ENCODE results near the gene HECA.
A peak's percentile ranks its signal among the peaks of the same experiment; 100 is the strongest.
"Not testable (repeated sequence)": the region's sequence is repeated elsewhere in the genome, so short reads cannot be mapped to it uniquely, and the experiment has no call there.

HECA gene

GRCh38 chr6:139148557-139149235 is 13.8 kb downstream of the HECA start:
- H3K27ac Mint-ChIP-seq = peak overlapping the region; percentile 93
- peaks cover 16% of the 10 kb centered on the region for H3K36me3 Mint-ChIP-seq (ENCODE audit: low read depth)
- no peaks in the 10 kb centered on the region for H3K9me3 Mint-ChIP-seq
- H3K4me1 Mint-ChIP-seq (ENCODE audit: low read depth) = peaks cover 98% of the 10 kb centered on the region
- peak overlapping the region; percentile 34 for H3K4me3 Mint-ChIP-seq
- no peaks in the 10 kb centered on the region for H3K27me3 Mint-ChIP-seq

DNA sequence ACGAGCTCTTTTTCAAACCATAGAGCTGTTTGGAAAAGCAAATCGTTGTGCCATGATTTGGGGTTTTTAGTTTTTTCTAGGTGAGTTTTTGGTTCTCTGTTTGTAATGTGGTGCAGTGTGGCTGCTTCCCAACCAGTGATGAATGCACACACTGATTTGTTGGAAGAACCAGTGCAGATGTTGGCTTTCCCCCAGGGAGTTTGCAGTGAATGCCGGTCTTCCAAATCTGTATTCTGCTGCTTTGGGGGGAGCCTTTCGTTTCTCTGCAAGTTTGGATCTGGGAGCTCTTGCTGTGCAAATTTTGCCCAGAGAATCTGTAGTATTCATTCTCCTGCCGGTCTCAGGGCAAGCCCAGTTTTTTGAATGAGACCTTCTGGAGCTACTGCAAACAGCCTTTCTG is 14.5 kb downstream of the HECA start:
- no peaks in the 10 kb centered on the region for H3K9me3 Mint-ChIP-seq
- no peaks in the 10 kb centered on the region for H3K27me3 Mint-ChIP-seq
- peak overlapping the region; percentile 34 for H3K4me3 Mint-ChIP-seq
- peak overlapping the region; percentile 93 for H3K27ac Mint-ChIP-seq
- peaks cover 98% of the 10 kb centered on the region for H3K4me1 Mint-ChIP-seq (ENCODE audit: low read depth)
- peaks cover 11% of the 10 kb centered on the region for H3K36me3 Mint-ChIP-seq (ENCODE audit: low read depth)

DNA sequence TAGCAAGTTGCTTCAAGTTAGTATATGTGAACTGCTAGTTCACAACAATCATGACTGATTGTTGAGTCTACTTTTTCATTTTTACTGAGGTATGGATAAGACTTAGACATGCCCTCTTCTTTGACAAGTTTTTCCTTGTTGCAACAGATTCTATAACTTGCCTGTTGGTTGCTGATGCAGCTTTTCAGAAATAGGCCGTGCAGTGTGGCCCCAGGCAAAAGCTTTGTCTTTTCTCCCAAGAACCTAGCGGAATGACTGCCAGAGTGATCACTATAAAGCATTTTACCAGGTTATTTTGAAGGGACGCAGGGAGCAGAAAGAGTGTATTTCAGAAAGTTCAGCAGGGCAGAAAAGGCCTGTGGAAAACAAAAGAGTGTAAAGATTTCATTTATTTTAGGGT is 16.0 kb downstream of the HECA start:
- Mint-ChIP-seq H3K36me3 (ENCODE audit: low read depth) (peaks cover 14% of the 10 kb centered on the region), H3K27me3 (no peaks in the 10 kb centered on the region), H3K4me1 (ENCODE audit: low read depth) (peaks cover 95% of the 10 kb centered on the region), H3K4me3 (peak overlapping the region; percentile 72), H3K27ac (peak overlapping the region; percentile 99), H3K9me3 (no peaks in the 10 kb centered on the region)

DNA sequence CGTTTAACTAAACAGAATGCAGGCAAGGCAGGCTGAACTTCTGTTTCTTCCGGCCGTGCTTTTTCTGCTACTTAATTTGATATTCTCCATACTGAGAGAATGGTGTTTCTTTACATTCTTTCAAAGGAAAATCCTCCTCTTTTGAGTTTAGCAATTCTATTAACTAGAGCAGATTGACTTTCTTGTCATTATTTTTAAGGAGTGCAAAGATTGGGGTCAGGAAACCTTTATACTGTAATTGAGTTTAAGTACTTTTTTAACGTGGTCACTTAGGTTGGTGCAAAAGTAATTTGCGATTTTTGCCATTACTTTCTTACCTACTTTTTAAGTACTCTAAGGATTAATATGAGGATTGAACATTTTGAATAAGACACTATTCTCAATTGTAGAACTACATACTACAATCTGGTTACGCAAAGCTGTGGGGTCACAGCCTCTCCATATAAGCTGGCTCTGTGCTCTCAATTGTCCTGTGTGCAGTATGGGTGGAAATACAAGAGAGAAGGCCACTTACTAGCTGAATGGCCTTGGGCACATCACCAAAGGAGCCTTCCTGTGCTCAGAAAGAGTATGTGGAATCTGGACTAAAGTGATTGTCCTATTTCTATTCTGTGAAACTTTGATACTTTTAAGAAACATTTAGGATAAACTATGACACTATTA is 16.7 kb downstream of the HECA start:
- Mint-ChIP-seq H3K27ac (peak overlapping the region; percentile 99), H3K27me3 (no peaks in the 10 kb centered on the region), H3K4me3 (peak overlapping the region; percentile 72), H3K4me1 (ENCODE audit: low read depth) (peaks cover 94% of the 10 kb centered on the region), H3K36me3 (ENCODE audit: low read depth) (peaks cover 17% of the 10 kb centered on the region), H3K9me3 (no peaks in the 10 kb centered on the region)

DNA sequence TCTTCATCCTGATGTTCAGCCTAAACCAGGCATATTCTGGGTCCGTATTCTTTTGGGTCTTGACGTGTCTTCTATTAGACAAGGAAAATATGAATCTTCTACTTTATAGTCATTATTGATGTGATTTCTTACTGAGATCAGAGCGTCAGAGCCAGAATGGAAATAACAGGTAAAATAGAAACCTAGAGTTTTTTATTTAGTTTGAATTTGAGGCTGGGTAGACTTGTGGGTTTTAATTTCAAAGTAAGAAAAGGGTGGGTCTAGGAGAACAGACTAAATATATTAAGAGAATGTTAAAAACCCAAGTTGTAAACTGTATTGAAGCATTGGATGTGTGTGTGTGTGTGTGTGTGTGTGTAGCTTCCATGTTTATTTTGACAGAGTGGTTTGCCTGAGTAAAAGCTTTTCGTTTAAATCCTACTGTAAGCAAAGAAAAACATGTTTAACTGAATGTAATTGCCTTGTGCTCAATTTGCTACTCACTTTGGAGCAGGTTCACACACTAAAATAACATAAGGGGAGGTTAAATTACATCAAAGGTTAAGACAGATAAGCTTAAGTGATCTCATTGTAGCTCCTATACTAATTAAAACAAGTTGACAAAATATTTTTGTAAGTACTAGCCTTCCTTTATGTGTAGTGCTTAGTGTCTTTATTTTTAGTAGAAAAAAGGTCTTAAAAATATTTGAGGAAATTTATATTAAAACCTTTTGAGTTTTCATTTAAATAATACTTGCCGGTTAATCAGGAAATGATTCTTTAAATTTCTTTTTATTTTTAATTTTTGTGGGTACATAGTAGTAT is 17.4 kb downstream of the HECA start:
- H3K4me3 Mint-ChIP-seq = peak overlapping the region; percentile 72
- peaks cover 18% of the 10 kb centered on the region for H3K36me3 Mint-ChIP-seq (ENCODE audit: low read depth)
- peaks cover 94% of the 10 kb centered on the region for H3K4me1 Mint-ChIP-seq (ENCODE audit: low read depth)
- H3K27ac Mint-ChIP-seq = peak overlapping the region; percentile 99
- no peaks in the 10 kb centered on the region for H3K27me3 Mint-ChIP-seq
- H3K9me3 Mint-ChIP-seq = no peaks in the 10 kb centered on the region

GRCh38 chr6:139152892-139153271 is 18.0 kb downstream of the HECA start:
- peak overlapping the region; percentile 72 for H3K4me3 Mint-ChIP-seq
- H3K4me1 Mint-ChIP-seq (ENCODE audit: low read depth) = peaks cover 94% of the 10 kb centered on the region
- H3K27me3 Mint-ChIP-seq = no peaks in the 10 kb centered on the region
- peak overlapping the region; percentile 99 for H3K27ac Mint-ChIP-seq
- H3K36me3 Mint-ChIP-seq (ENCODE audit: low read depth) = peaks cover 24% of the 10 kb centered on the region
- no peaks in the 10 kb centered on the region for H3K9me3 Mint-ChIP-seq

DNA sequence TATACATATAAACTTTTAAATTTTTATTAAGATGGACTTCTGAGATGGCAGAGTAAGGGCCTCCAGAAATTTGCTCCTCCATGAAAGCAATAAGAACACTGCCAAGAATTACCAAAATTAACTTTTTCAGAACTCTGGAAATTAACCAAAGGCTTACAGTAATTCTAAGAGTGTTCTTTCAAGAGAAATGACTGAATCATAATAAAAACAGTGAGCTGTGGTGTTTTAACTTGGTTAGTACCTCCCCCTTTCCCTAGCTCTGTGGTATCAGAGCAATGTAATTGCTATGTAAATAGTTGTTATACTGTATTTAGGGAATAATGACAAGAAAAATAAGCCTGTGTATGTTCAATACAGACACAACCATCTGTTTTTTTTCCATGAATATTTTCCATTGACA is 19.0 kb downstream of the HECA start:
- Mint-ChIP-seq H3K36me3 (ENCODE audit: low read depth) (peaks cover 20% of the 10 kb centered on the region), H3K4me3 (peak overlapping the region; percentile 23), H3K27me3 (no peaks in the 10 kb centered on the region), H3K27ac (peak overlapping the region; percentile 99), H3K4me1 (ENCODE audit: low read depth) (peaks cover 86% of the 10 kb centered on the region), H3K9me3 (no peaks in the 10 kb centered on the region)

DNA sequence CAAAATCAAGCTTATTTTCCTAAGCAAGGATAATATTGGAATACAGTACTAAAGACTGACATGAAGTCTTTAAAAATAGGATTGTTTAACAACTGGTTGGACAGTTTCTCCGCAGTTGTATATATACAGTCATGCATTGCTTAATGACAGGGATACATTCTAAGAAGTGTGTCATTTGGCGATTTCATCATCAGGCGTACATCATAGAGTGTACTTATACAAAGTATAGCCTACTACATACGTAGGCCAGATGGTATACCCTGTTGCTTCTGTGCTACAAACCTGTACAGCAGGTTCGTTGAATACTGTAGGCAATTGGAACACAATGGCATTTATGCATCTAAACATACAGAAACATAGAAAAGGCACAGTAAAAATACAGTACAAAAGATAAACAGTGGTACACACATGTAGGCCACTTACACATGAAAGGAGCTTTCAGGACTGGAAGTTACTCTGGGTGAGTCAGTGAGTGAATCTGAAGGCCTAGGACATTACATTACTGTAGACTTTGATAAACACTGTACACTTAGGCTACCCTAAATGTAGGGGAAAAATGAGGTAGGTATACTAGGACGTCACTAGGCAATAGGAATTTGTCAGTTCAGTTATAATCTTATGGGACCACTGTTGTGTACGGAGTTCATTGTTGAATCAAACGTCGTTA is 20.1 kb downstream of the HECA start:
- H3K27me3 Mint-ChIP-seq = no peaks in the 10 kb centered on the region
- no peak overlapping the region for H3K4me3 Mint-ChIP-seq
- H3K4me1 Mint-ChIP-seq (ENCODE audit: low read depth) = peaks cover 86% of the 10 kb centered on the region
- H3K36me3 Mint-ChIP-seq (ENCODE audit: low read depth) = peaks cover 20% of the 10 kb centered on the region
- peak overlapping the region; percentile 99 for H3K27ac Mint-ChIP-seq
- no peaks in the 10 kb centered on the region for H3K9me3 Mint-ChIP-seq

- H3K4me1 Mint-ChIP-seq (ENCODE audit: low read depth) = peaks cover 86% of the 10 kb centered on the region
- peaks cover 20% of the 10 kb centered on the region for H3K36me3 Mint-ChIP-seq (ENCODE audit: low read depth)
Observed at GRCh38 chr6:139156102-139156501, 21.2 kb downstream of the HECA start.

DNA sequence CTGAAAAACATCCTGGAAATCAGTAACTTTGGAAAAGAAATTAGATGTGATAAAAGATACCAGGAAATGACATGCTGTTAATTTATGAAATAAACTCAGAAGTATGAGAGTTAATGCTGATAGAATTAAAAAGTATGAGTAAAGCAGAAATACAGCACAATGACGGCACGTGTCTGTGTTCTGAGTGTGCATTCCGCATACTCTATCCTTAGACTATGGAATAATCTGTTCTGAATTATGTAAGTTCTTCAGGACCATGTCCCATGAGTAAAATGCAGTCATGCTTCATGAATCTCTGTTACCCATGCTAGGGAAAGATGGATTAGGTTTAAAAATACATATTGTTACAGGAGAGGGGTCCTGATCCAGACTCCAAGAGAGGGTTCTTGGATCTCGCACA is 21.7 kb downstream of the HECA start:
- Mint-ChIP-seq H3K36me3 (ENCODE audit: low read depth) (peaks cover 20% of the 10 kb centered on the region), H3K27ac (peak overlapping the region; percentile 84), H3K9me3 (no peaks in the 10 kb centered on the region), H3K4me1 (ENCODE audit: low read depth) (peaks cover 86% of the 10 kb centered on the region), H3K4me3 (peak overlapping the region; percentile 37), H3K27me3 (no peaks in the 10 kb centered on the region)

More at GRCh38 chr6:139156102-139156501, 21.2 kb downstream of the HECA start:
- Mint-ChIP-seq H3K9me3 (no peaks in the 10 kb centered on the region), H3K27ac (peak overlapping the region; percentile 84), H3K4me3 (peak overlapping the region; percentile 37), H3K27me3 (no peaks in the 10 kb centered on the region)

GRCh38 chr6:139157086-139157485 is 22.2 kb downstream of the HECA start:
- not testable (repeated sequence) for H3K27me3 Mint-ChIP-seq, H3K9me3 Mint-ChIP-seq, H3K4me3 Mint-ChIP-seq
- H3K4me1 Mint-ChIP-seq (ENCODE audit: low read depth) = peaks cover 86% of the 10 kb centered on the region
- peaks cover 23% of the 10 kb centered on the region for H3K36me3 Mint-ChIP-seq (ENCODE audit: low read depth)
- H3K27ac Mint-ChIP-seq = peak overlapping the region; percentile 92

- H3K4me3 Mint-ChIP-seq = no peak overlapping the region
- H3K36me3 Mint-ChIP-seq (ENCODE audit: low read depth) = peaks cover 39% of the 10 kb centered on the region
- H3K27me3 Mint-ChIP-seq = no peaks in the 10 kb centered on the region
- H3K27ac Mint-ChIP-seq = peak overlapping the region; percentile 78
- peaks cover 89% of the 10 kb centered on the region for H3K4me1 Mint-ChIP-seq (ENCODE audit: low read depth)
- H3K9me3 Mint-ChIP-seq = no peaks in the 10 kb centered on the region
Observed at GRCh38 chr6:139159016-139159415, 24.1 kb downstream of the HECA start.

- Mint-ChIP-seq H3K4me3 (peak overlapping the region; percentile 67), H3K9me3 (no peaks in the 10 kb centered on the region), H3K4me1 (ENCODE audit: low read depth) (peaks cover 92% of the 10 kb centered on the region), H3K27ac (peak overlapping the region; percentile 99), H3K27me3 (no peaks in the 10 kb centered on the region), H3K36me3 (ENCODE audit: low read depth) (peaks cover 35% of the 10 kb centered on the region)
Observed at GRCh38 chr6:139161169-139161568, 26.3 kb downstream of the HECA start.

DNA sequence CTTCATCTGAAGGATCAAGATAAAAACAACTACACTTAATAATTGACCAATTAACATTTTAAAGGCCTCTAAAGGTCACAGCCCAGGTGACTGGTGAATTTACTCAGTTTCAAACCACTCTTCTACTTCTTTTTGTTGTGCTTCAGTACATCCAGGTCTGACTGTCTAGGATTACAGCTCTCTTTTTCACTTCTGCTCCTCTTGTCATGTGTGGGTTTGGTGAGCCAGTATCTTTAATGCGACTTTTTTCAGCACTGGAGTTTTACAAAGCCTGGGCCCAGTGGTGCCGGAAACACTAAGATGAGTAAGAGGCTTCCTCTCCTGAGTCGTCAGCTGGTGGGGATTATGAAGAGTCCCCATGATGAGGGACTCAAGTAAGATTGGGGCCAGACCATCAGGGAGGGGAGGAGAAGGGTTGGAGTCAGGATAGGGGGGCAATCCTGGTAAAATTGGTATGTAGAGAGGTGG is 27.0 kb downstream of the HECA start:
- Mint-ChIP-seq H3K27ac (peak overlapping the region; percentile 99), H3K27me3 (no peaks in the 10 kb centered on the region), H3K4me1 (ENCODE audit: low read depth) (peaks cover 89% of the 10 kb centered on the region), H3K4me3 (peak overlapping the region; percentile 67), H3K9me3 (no peaks in the 10 kb centered on the region), H3K36me3 (ENCODE audit: low read depth) (peaks cover 31% of the 10 kb centered on the region)
